Measurements from ENCODE around the gene UBE3B. TPM values are rescaled to one million over a fixed set of nuclear protein-coding genes. Genes with fewer than 3 reads are reported as not detected.

UBE3B gene
- total RNA-seq, 4 donors from 2014 or later, result 45.2 to 63.6 (median 62.8) TPM

DNA sequence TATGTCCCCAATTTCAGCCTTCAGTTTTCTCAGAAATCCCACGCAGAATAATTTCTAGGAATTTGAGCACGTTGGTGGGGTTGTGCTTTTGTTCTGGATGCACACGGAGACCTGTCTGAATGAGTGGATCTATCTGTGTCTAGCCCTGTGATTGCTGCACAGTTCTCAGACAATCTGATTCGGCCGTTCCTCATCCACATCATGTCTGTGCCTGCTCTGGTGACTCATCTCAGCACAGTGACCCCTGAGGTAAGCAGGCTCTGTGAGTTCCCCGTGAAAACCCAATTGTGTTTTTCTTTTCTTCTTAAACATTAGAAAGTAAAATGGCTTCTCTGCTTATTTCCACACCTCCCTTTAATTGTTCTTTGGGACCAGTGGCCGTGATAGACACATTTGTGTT, 20.2 kb downstream of the UBE3B start:
- no peak overlapping the region for H3K27ac ChIP-seq
- no peaks in the 10 kb centered on the region for H3K27me3 ChIP-seq
- H3K4me3 ChIP-seq, result no peak overlapping the region
- H3K9me3 ChIP-seq, result no peaks in the 10 kb centered on the region
- peaks cover 5 to 99% of the 10 kb centered on the region in 2 donors for H3K36me3 ChIP-seq
- TF ChIP-seq POLR2AphosphoS5 (IDR thresholded peaks at IDR 0.05), result no peak
- no peak for TF ChIP-seq POLR2A (IDR thresholded peaks at IDR 0.05)
- TF ChIP-seq CTCF (IDR thresholded peaks at IDR 0.05), result no peak
- no peak for TF ChIP-seq EP300 (IDR thresholded peaks at IDR 0.05)
- no peaks in the 10 kb centered on the region for H3K4me1 ChIP-seq
- no peak for ATAC-seq
- WGBS, 2 donors (ENCODE audit: low coverage in 1 of 2), result 88 to 94% methylated on average over 4 to 7 of the region's 7 CpGs

- no peaks in the 10 kb centered on the region for H3K9me3 ChIP-seq
- TF ChIP-seq EP300 (IDR thresholded peaks at IDR 0.05) (no peak), POLR2AphosphoS5 (IDR thresholded peaks at IDR 0.05) (no peak), CTCF (IDR thresholded peaks at IDR 0.05) (no peak), POLR2A (IDR thresholded peaks at IDR 0.05) (no peak)
- H3K27me3 ChIP-seq, result no peaks in the 10 kb centered on the region
- H3K27ac ChIP-seq, result no peak overlapping the region
- no peaks in the 10 kb centered on the region for H3K4me1 ChIP-seq
- H3K4me3 ChIP-seq, result no peak overlapping the region
- 72 to 77% methylated on average over 4 to 7 of the region's 9 CpGs for WGBS, 2 donors (ENCODE audit: low coverage in 1 of 2)
- peaks cover 6 to 99% of the 10 kb centered on the region in 2 donors for H3K36me3 ChIP-seq
- no peak for ATAC-seq
Observed at GRCh38 chr12:109500406-109501185, 23.2 kb downstream of the UBE3B start.

- no peak for TF ChIP-seq POLR2A (IDR thresholded peaks at IDR 0.05)
- TF ChIP-seq POLR2AphosphoS5 (IDR thresholded peaks at IDR 0.05), result no peak
- TF ChIP-seq EP300 (IDR thresholded peaks at IDR 0.05), result no peak
- TF ChIP-seq CTCF (IDR thresholded peaks at IDR 0.05), result no peak
- Histone ChIP-seq H3K36me3 (peaks cover 9 to 99% of the 10 kb centered on the region in 2 donors), H3K27ac (no peak overlapping the region), H3K9me3 (no peaks in the 10 kb centered on the region), H3K4me1 (no peaks in the 10 kb centered on the region), H3K4me3 (no peak overlapping the region), H3K27me3 (no peaks in the 10 kb centered on the region)
- 100% methylated on average over 2 of the region's 6 CpGs; no CpG with 5 or more reads in 1 of the 2 donors for WGBS, 2 donors (ENCODE audit: low coverage in 1 of 2)
- ATAC-seq, result no peak
Observed at GRCh38 chr12:109501299-109501698, 23.9 kb downstream of the UBE3B start.

DNA sequence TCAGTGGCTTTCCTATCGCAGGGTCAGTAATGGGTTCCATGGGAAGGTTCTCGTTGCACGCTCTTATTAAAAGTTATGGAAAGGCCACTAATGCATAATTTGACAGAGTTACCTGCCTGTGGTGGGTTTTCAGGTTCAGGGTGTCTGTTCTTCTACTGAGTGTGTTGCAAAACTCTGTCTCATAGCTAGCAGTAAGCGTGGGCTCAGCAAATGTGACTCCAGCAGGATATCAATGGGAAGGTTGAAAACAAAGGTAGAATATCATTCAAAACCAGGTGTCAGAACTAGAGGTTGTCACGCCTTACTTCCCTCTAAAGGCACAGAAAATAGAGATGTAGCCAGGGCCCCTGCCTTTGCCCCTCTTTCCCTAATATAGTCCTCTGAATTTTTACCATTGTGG, 24.9 kb downstream of the UBE3B start:
- Histone ChIP-seq H3K4me1 (no peaks in the 10 kb centered on the region), H3K36me3 (peaks cover 9 to 100% of the 10 kb centered on the region in 2 donors), H3K27me3 (no peaks in the 10 kb centered on the region), H3K9me3 (no peaks in the 10 kb centered on the region), H3K27ac (no peak overlapping the region), H3K4me3 (no peak overlapping the region)
- ATAC-seq, result no peak
- WGBS, 2 donors (ENCODE audit: low coverage in 1 of 2), result 57 to 92% methylated on average over 1 to 4 of the region's 5 CpGs
- TF ChIP-seq POLR2A (IDR thresholded peaks at IDR 0.05) (no peak), POLR2AphosphoS5 (IDR thresholded peaks at IDR 0.05) (no peak), EP300 (IDR thresholded peaks at IDR 0.05) (no peak), CTCF (IDR thresholded peaks at IDR 0.05) (no peak)

DNA sequence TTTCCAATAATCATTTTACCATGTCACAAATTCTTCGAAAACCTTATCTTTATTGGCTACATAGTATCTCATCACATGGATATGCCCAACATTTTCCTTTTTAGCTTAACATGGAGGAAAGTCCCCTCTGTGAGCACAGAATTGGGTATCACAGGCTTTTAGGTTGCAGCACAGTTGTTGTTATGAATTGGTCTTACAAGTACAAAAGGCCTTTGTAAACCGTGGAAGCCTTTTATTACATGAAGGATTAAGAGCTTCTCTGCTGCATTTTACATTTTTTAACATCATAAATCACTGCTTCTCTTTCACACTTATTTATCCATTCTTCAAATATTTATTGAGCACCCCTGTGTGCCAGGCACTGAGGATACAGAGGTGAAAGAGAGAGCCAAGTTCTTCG, 26.2 kb downstream of the UBE3B start:
- peaks cover 13 to 100% of the 10 kb centered on the region in 2 donors for H3K36me3 ChIP-seq
- no peak overlapping the region for H3K4me3 ChIP-seq
- no peaks in the 10 kb centered on the region for H3K4me1 ChIP-seq
- no peak overlapping the region for H3K27ac ChIP-seq
- 53 to 83% methylated on average over 3 of the region's 3 CpGs for WGBS, 2 donors (ENCODE audit: low coverage in 1 of 2)
- ATAC-seq, result no peak
- no peaks in the 10 kb centered on the region for H3K27me3 ChIP-seq
- no peaks in the 10 kb centered on the region for H3K9me3 ChIP-seq
- TF ChIP-seq CTCF (IDR thresholded peaks at IDR 0.05) (no peak), POLR2AphosphoS5 (IDR thresholded peaks at IDR 0.05) (no peak), POLR2A (IDR thresholded peaks at IDR 0.05) (no peak), EP300 (IDR thresholded peaks at IDR 0.05) (no peak)
